Measurements from ENCODE around the gene POMT2.

DNA sequence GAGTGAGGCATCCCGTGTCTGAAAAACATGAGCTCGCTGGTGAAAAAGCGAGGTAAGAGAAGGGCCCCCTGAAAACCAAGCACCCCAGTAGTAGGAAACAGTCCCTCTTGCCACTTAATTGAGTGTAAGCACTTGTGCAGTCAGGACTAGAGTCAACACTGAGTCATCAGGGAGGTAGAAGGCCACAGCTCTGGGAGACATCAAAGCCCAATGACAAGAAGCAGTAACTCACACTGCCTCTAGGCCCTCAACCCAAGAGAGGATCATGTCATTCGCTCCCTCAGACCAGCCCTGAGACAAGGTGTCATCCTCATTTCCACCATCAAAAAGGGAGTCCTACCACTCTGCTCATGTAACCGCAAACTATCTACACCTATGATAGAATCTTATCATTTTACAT is 17.8 kb downstream of the POMT2 start:
- TF ChIP-seq POLR2A (IDR thresholded peaks at IDR 0.05; ENCODE audit: low read length) (no peak), GATA1 (IDR thresholded peaks at IDR 0.05; ENCODE audit: low read depth, low read length) (no peak)

Measured in erythroblast (primary cell).